GM13976 (cell line): ENCODE results near the gene BTG4.

Experiments
- DNase-seq: peaks from one replicate; pipeline ENCODE4 v3.0.0; 2012; ENCODE audit warnings: low spot score
- in situ Hi-C: fragments of 300-500 bp; cut with MboI; formaldehyde crosslinking; loops from one replicate; pipeline ENCODE4 v1.12.0; 2022; ENCODE audit warnings: low sequenced_read_pairs, mixed read lengths, inconsistent platforms; ENCODE audit not compliant: unreplicated experiment
- TF ChIP-seq, protein P1 (sequence below): IDR thresholded peaks from 2 replicates; pipeline ENCODE4 v1.5.1; 2012; ENCODE audit warnings: borderline replicate concordance, mild to moderate bottlenecking; ENCODE audit not compliant: insufficient read depth; ENCODE audit errors: extremely low read depth, missing control alignments, control extremely low read depth

The BTG4 gene

DNA sequence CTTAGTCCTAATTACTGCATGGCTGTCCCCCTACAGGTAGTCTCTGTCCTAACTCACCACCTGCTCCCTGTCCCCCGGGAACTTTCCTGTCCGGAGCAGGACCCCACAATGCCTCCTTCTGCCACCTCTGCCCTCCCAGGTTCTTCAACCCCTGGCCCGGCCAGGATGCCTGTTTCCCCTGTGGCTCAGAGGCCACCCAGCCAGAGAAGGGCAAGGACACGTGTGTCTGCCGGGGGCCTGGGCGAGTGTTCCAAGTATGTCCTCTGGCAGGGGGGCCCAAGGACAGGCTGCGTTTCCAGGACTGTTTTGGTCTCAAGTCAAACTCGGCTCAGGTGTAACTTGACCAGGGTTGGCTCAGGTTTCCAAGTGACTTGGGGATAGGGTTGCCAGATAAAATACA, 63.8 kb downstream of the BTG4 start:
- DNase-seq: peak; percentile 10
- in situ Hi-C loops: loop anchor here (25.0 kb wide), 1 partner anchor 986 kb away; no protein-coding TSS in a partner anchor
- TF ChIP-seq, protein P1, sequence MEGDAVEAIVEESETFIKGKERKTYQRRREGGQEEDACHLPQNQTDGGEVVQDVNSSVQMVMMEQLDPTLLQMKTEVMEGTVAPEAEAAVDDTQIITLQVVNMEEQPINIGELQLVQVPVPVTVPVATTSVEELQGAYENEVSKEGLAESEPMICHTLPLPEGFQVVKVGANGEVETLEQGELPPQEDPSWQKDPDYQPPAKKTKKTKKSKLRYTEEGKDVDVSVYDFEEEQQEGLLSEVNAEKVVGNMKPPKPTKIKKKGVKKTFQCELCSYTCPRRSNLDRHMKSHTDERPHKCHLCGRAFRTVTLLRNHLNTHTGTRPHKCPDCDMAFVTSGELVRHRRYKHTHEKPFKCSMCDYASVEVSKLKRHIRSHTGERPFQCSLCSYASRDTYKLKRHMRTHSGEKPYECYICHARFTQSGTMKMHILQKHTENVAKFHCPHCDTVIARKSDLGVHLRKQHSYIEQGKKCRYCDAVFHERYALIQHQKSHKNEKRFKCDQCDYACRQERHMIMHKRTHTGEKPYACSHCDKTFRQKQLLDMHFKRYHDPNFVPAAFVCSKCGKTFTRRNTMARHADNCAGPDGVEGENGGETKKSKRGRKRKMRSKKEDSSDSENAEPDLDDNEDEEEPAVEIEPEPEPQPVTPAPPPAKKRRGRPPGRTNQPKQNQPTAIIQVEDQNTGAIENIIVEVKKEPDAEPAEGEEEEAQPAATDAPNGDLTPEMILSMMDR: no peak

DNA sequence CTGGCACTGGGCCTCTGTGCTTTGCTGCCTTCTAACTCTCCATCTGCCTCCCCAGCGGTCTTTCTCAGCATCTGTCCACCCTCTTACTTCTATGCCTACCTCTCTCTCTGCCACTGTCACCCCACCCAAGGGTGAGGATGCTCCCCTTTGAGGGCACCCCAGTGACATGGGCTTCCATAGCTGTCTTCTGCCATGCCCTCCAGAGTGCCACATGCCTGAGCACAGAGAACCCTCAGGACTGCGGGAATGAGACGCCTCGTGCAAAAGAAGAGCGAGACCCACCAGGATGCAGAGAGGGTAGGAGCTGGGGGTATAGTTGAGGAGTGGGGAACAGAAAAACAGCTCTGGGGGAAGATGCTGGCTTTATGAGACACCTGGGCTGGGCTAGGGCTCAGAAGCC, 64.3 kb downstream of the BTG4 start:
- in situ Hi-C loops: loop anchor here (25.0 kb wide), 1 partner anchor 986 kb away; no protein-coding TSS in a partner anchor
- no peak for DNase-seq
- TF ChIP-seq, protein P1: no peak

DNA sequence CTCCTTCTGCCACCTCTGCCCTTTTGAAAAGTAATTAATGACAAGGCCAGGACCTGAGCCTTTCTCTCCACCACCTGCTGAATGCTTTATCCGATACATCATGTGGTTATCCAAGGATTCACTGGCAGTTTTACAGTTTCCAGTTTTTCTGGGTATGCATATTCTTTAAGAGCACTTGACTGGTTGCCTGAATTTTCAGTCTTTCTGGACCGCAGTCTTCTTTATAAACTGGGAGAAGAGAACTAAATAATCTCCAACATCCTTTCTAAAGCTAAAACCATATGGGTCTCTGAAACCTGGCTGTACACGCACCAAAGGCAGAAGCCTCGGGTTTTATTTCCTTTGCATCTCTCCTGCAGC, 65.1 kb downstream of the BTG4 start:
- in situ Hi-C loops: loop anchor here (25.0 kb wide), 1 partner anchor 985 kb away; no protein-coding TSS in a partner anchor
- TF ChIP-seq, protein P1: no peak
- DNase-seq: no peak

DNA sequence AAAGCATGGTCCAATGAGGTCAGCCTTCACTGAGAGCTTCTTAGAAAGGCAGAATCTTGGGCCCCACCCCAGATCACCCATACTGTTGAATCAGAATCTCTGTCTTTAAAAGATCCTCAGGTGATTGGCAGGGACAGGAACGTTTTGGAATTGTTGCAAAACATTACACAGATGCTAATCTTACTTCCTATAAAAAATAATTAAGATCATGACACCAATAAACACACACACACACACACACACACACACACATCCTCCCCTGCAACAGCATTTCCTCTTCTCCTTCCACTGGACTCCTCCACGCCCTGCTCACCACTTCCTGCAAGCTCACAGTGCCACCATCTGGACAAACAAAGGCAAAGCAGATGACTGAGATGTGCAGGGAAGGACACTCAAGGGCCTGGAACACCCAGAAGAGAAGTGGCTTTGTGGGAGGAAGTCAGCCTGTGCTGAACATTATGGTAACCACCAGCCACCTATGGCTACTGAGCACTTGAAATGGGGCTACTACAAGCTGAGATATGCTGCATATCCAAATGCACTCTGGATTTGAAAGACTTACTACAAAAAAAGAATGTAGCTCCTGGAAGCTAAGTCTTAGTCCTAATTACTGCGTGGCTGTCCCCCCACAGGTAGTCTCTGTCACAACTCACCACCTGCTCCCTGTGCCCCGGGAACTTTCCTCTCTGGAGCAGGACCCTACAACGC, 65.6 kb downstream of the BTG4 start:
- DNase-seq: peak; percentile 89
- TF ChIP-seq, protein P1: peak; percentile 97
- in situ Hi-C loops: loop anchor here (25.0 kb wide), 1 partner anchor 984 kb away; no protein-coding TSS in a partner anchor

DNA sequence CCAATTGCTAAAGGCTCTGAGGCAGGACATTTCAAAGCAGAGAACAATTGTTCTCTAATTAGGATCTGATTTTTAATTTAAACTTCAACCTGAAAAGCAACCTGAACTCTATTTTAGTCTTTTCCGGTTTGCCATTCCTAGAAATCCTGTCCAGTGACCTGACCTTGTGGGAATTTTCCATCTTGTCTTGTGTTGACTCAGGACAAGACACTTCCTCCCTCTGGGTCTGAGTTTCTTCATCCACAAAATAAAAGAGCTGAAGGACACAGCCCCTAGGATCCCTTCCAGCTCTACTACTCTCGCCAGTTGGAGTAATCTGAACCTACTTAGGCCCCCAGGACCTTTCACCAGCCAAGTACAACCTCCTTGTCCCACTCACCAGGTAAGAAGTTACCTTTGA, 66.6 kb downstream of the BTG4 start:
- no peak for DNase-seq
- in situ Hi-C loops: loop anchor here (25.0 kb wide), 1 partner anchor 983 kb away; no protein-coding TSS in a partner anchor
- TF ChIP-seq, protein P1: no peak
